Endothelial cell of umbilical vein (primary cell): ENCODE measurements around the gene ACTN1. TPM values are rescaled to one million over a fixed set of nuclear protein-coding genes. Genes with fewer than 3 reads are reported as not detected.

Experiments
- BruUV-seq: library from RNA; stranded (reverse); fragments of 400-500 nt; replicated peaks from 2 replicates; lab custom pipeline; 2021; lab: Mats Ljungman, UMichigan
- CTCF ChIA-PET: fragments of 300-600, 350-600 bp; sonication (Branson Sonifier 250); formaldehyde crosslinking; loops from one replicate; lab custom pipeline; 2021; ENCODE audit warnings: antibody characterized with exemption, inconsistent platforms; lab: Charles Lee
- POLR2A ChIA-PET: fragments of 300-600, 350-600 bp; sonication (Branson Sonifier 250); formaldehyde crosslinking; loops from one replicate; lab custom pipeline; 2021; ENCODE audit warnings: antibody characterized with exemption, inconsistent platforms; lab: Charles Lee
- DNase-seq: peaks from one replicate; pipeline ENCODE4 v3.0.0-alpha.2; 2011; ENCODE audit warnings: low read depth, low spot score
- FAIRE-seq: peaks from 2 replicates; lab custom pipeline; 2011; peaks lifted over from hg19 to GRCh38; lab: Jason Lieb, UNC
- H2AFZ ChIP-seq: 2 replicates; pipeline ENCODE4 v1.6.0; 2012; ENCODE audit warnings: low read depth, low read length, control low read depth, inconsistent platforms
- H3K27ac ChIP-seq: 2 replicates; pipeline ENCODE4 v1.5.1; 2011; ENCODE audit warnings: low read depth, mild to moderate bottlenecking, control low read depth, low read length, moderate library complexity; ENCODE audit not compliant: insufficient read depth
- H3K27me3 ChIP-seq, 2 experiments: 2 replicates each; pipeline versions ENCODE4 v1.6.0 to v1.6.1; 2011; ENCODE audit warnings: low read length in 2 of 2, mixed read lengths in 1 of 2; ENCODE audit not compliant: control insufficient read depth in 2 of 2, insufficient read depth in 2 of 2
- H3K36me3 ChIP-seq, 2 experiments: 2 replicates in 1 of 2; 3 replicates in 1 of 2; pipeline ENCODE4 v1.5.1; 2011; ENCODE audit warnings: low read length in 2 of 2, mild to moderate bottlenecking in 1 of 2, moderate library complexity in 1 of 2; ENCODE audit not compliant: control insufficient read depth in 2 of 2, insufficient read depth in 2 of 2; ENCODE audit errors: extremely low read depth in 1 of 2
- H3K4me1 ChIP-seq: 3 replicates; pipeline ENCODE4 v1.5.1; 2011; ENCODE audit warnings: mild to moderate bottlenecking, low read length; ENCODE audit not compliant: control insufficient read depth, insufficient read depth; ENCODE audit errors: extremely low read depth
- H3K4me2 ChIP-seq: 2 replicates; pipeline ENCODE4 v1.6.1; 2011; ENCODE audit warnings: low read length, control low read depth, mixed read lengths; ENCODE audit not compliant: insufficient read depth
- H3K4me3 ChIP-seq, 3 experiments: fragments of 200-600 bp in 1 of 3; sonication (generic), shearing (Covaris generic) in 1 of 3; replicated peaks in 1 of 3; 2 replicates each; pipeline ENCODE4 v1.5.1; 2011 to 2016; ENCODE audit warnings: control low read depth in 3 of 3, low read length in 3 of 3, mild to moderate bottlenecking in 2 of 3, inconsistent platforms in 1 of 3, low read depth in 1 of 3, moderate library complexity in 1 of 3; ENCODE audit not compliant: insufficient read depth in 1 of 3
- H3K79me2 ChIP-seq: 2 replicates; pipeline ENCODE4 v1.6.0; 2012; ENCODE audit warnings: low read length, inconsistent platforms; ENCODE audit not compliant: control insufficient read depth, insufficient read depth
- H3K9ac ChIP-seq: replicated peaks from 2 replicates; pipeline ENCODE3; 2011; ENCODE audit warnings: low read length, control low read depth; ENCODE audit not compliant: insufficient read depth; ENCODE audit errors: extremely low read depth
- H3K9me1 ChIP-seq: replicated peaks from 3 replicates; pipeline ENCODE4 v1.6.0; 2011; ENCODE audit warnings: mild to moderate bottlenecking, low read length; ENCODE audit not compliant: control insufficient read depth, insufficient read depth; ENCODE audit errors: extremely low read depth
- H3K9me3 ChIP-seq: replicated peaks from 2 replicates; pipeline ENCODE4 v1.5.1; 2012; ENCODE audit warnings: low read length, inconsistent platforms; ENCODE audit not compliant: control insufficient read depth, insufficient read depth
- H4K20me1 ChIP-seq: replicated peaks from 2 replicates; pipeline ENCODE3; 2011; ENCODE audit warnings: mild to moderate bottlenecking, low read length; ENCODE audit not compliant: control insufficient read depth, insufficient read depth; ENCODE audit errors: extremely low read depth
- CTCF ChIP-seq, 2 donors: IDR thresholded peaks; 1 replicate in 1 of 2; 2 replicates in 1 of 2; pipeline ENCODE4 v1.5.1; 2011; ENCODE audit warnings: low read length in 2 of 2, mild to moderate bottlenecking in 2 of 2, moderate library complexity in 2 of 2, control low read depth in 1 of 2, inconsistent platforms in 1 of 2, low read depth in 1 of 2; ENCODE audit not compliant: insufficient read depth in 1 of 2; ENCODE audit errors: extremely low read depth in 1 of 2
- EZH2 ChIP-seq: IDR thresholded peaks from 2 replicates; pipeline ENCODE4 v1.6.1; 2012; ENCODE audit warnings: borderline replicate concordance, low read depth, mild to moderate bottlenecking, moderate library complexity, low read length, inconsistent platforms; ENCODE audit not compliant: severe bottlenecking
- FOS ChIP-seq: IDR thresholded peaks from 2 replicates; pipeline ENCODE4 v1.6.1; 2011; ENCODE audit warnings: mild to moderate bottlenecking, low read length, moderate library complexity, borderline replicate concordance; ENCODE audit not compliant: insufficient read depth
- GATA2 ChIP-seq: IDR thresholded peaks from 2 replicates; pipeline ENCODE4 v1.7.0; 2011; ENCODE audit warnings: low read depth, mild to moderate bottlenecking, moderate library complexity, mixed read lengths, low read length; ENCODE audit not compliant: insufficient read length, insufficient read depth
- MAX ChIP-seq: IDR thresholded peaks from 2 replicates; pipeline ENCODE4 v1.6.1; 2011; ENCODE audit not compliant: insufficient read depth, insufficient read length
- MYC ChIP-seq: IDR thresholded peaks from one replicate; pipeline ENCODE4 v1.6.1; 2011; ENCODE audit warnings: mild to moderate bottlenecking, low read depth, low read length
- POLR2A ChIP-seq: IDR thresholded peaks from 2 replicates; pipeline ENCODE4 v1.6.1; 2012; ENCODE audit warnings: low read depth, mild to moderate bottlenecking, control low read depth, low read length
- POLR2AphosphoS5 ChIP-seq: IDR thresholded peaks from 2 replicates; pipeline ENCODE4 v1.6.1; 2012; ENCODE audit warnings: low read depth, mild to moderate bottlenecking, control low read depth, low read length, moderate library complexity; ENCODE audit not compliant: insufficient read depth
- dilution Hi-C: fragments of 300-500 bp; cut with MboI; formaldehyde crosslinking; loops from one replicate; pipeline ENCODE4 v1.15.0; 2019; ENCODE audit warnings: low sequenced_read_pairs; ENCODE audit not compliant: extremely low pct_ligation_motif_present
- intact Hi-C: fragments of 100-400 bp; cut with micrococcal nuclease; formaldehyde crosslinking; loops from one replicate; pipeline ENCODE4 v1.10.0; 2022
- polyA plus RNA-seq, 4 experiments: library from polyadenylated mRNA; depleted of rRNA in 3 of 4; stranded (reverse) in 3 of 4; unstranded in 1 of 4; fragments of >200 nt; gene quantifications; 2 replicates each; pipeline versions ENCODE4 v1.2.1 to v1.2.3, GENCODE V29; 2011 to 2012; ENCODE audit warnings: missing spikeins in 1 of 4
- total RNA-seq: library from RNA; stranded (reverse); gene quantifications from 2 replicates; pipeline ENCODE4 v1.2.3, GENCODE V29; 2021

Gene ACTN1
- total and polyA plus RNA-seq, 2 donors (not counting 3 experiments of a cell fraction or from before 2014, with no cell fraction given) = 442 to 463 TPM

- FAIRE-seq = no peak
- Histone ChIP-seq H3K79me2 (peaks cover 95% of the 10 kb centered on the region), H3K9me1 (no peaks in the 10 kb centered on the region), H3K27ac (no peak overlapping the region), H3K4me1 (no peaks in the 10 kb centered on the region), H2AFZ (no peak overlapping the region), H3K27me3 (no peaks in the 10 kb centered on the region), H3K9ac (no peak overlapping the region), H3K4me2 (no peak overlapping the region), H4K20me1 (peaks cover 2% of the 10 kb centered on the region), H3K36me3 (peaks cover 16 to 50% of the 10 kb centered on the region in 2 experiments), H3K9me3 (no peaks in the 10 kb centered on the region), H3K4me3 (no peak overlapping the region)
- DNase-seq = no peak
- TSS peak; percentile 7 for BruUV-seq
- POLR2A ChIA-PET = interaction anchor here (0.6 kb wide), 1 partner anchor 174 kb away, joined by 3 read pairs; no protein-coding TSS in a partner anchor
- CTCF ChIA-PET = interaction anchor here (1.3 to 4.1 kb wide), 4 partner anchors 10 to 183 kb away, joined by 3 to 25 read pairs (median 14); no protein-coding TSS in a partner anchor
- intact Hi-C loops (no loop called here), dilution Hi-C loops (no loop called here)
- TF ChIP-seq MYC (no peak), POLR2AphosphoS5 (peak; percentile 24)
Observed at GRCh38 chr14:68924186-68925158, 54.6 kb downstream of the ACTN1 start.

- dilution Hi-C loops (no loop called here), intact Hi-C loops (no loop called here)
- Histone ChIP-seq H3K4me2 (no peak overlapping the region), H4K20me1 (no peaks in the 10 kb centered on the region), H3K4me3 (no peak overlapping the region), H2AFZ (no peak overlapping the region), H3K79me2 (peaks cover 90% of the 10 kb centered on the region), H3K9ac (no peak overlapping the region), H3K27me3 (no peaks in the 10 kb centered on the region), H3K9me3 (no peaks in the 10 kb centered on the region), H3K4me1 (no peaks in the 10 kb centered on the region), H3K9me1 (no peaks in the 10 kb centered on the region), H3K27ac (no peak overlapping the region), H3K36me3 (peaks cover 16 to 59% of the 10 kb centered on the region in 2 experiments)
- ChIA-PET CTCF (interaction anchor here (1.0 to 1.8 kb wide), 2 partner anchors 179 to 185 kb away, joined by 3 to 7 read pairs; no protein-coding TSS in a partner anchor), POLR2A (no interaction called here)
- no peak for FAIRE-seq
- TF ChIP-seq CTCF (IDR thresholded peaks at IDR 0.05; ENCODE audit: extremely low read depth in 1 of 2, insufficient read depth in 1 of 2, low read depth in 1 of 2, low read length in 2 of 2) (no peak), MAX (no peak), MYC (no peak), EZH2 (no peak), FOS (no peak), GATA2 (no peak), POLR2A (no peak)
- no peak for DNase-seq
- BruUV-seq = no TSS peak
Observed at GRCh38 chr14:68922886-68923285, 56.2 kb downstream of the ACTN1 start.
